B cell (primary cell): ENCODE data around the gene TRAF5.

ENCODE experiments used
- EZH2 ChIP-seq: IDR thresholded peaks from 2 replicates; pipeline ENCODE4 v1.6.1; 2012; ENCODE audit warnings: borderline replicate concordance, low read depth, mild to moderate bottlenecking, moderate library complexity, low read length; ENCODE audit not compliant: insufficient read depth, poor library complexity, severe bottlenecking
- TF ChIP-seq, protein P1 (sequence below): fragments of 200-600 bp; IDR thresholded peaks from one replicate; pipeline ENCODE4 v1.8.0; 2022; ENCODE audit warnings: antibody characterized with exemption, mild to moderate bottlenecking

DNA sequence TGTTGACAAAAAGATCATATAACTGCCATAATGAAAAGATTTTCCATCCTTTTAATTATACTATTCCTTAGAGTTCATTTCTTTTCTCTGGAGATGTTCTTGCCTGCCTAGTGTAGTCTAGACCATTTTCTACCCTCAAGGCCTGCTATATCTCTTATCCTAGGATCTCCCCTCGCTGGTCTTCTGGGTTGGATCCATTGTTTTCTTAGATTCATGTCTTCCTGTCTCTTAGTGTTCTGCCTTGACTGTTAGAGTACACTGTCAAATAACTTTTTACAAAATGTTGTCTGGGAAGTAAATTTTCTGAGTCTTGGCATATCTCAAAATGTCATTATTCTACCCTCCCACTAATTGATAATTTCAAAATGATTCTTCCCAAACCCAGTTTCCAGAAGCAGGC lies 66.6 kb downstream of the TRAF5 start:
- no peak for TF ChIP-seq EZH2
- TF ChIP-seq, protein P1, sequence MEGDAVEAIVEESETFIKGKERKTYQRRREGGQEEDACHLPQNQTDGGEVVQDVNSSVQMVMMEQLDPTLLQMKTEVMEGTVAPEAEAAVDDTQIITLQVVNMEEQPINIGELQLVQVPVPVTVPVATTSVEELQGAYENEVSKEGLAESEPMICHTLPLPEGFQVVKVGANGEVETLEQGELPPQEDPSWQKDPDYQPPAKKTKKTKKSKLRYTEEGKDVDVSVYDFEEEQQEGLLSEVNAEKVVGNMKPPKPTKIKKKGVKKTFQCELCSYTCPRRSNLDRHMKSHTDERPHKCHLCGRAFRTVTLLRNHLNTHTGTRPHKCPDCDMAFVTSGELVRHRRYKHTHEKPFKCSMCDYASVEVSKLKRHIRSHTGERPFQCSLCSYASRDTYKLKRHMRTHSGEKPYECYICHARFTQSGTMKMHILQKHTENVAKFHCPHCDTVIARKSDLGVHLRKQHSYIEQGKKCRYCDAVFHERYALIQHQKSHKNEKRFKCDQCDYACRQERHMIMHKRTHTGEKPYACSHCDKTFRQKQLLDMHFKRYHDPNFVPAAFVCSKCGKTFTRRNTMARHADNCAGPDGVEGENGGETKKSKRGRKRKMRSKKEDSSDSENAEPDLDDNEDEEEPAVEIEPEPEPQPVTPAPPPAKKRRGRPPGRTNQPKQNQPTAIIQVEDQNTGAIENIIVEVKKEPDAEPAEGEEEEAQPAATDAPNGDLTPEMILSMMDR: no peak
